Naive B cell (primary cell): ENCODE measurements around the gene DOHH. TPM values are rescaled to one million over a fixed set of nuclear protein-coding genes. Genes with fewer than 3 reads are reported as not detected.
"Not testable (repeated sequence)": the region's sequence is repeated elsewhere in the genome, so short reads cannot be mapped to it uniquely, and the experiment has no call there.

Experiments used
- ATAC-seq, 2 donors: fragments of 150-1000 bp; cut with Tn5 transposase; 2 replicates each; pipeline ENCODE4 v1.10.0; 2021; ENCODE audit warnings: low read depth in 2 of 2, mild to moderate bottlenecking in 2 of 2, moderate library complexity in 2 of 2
- DNase-seq: peaks from one replicate; pipeline ENCODE4 v3.0.0; 2022
- H3K27ac Mint-ChIP-seq, 6 donors: one replicate each; pipeline ENCODE4 v1.8.0; 2020 to 2022; ENCODE audit warnings: mild to moderate bottlenecking in 6 of 6, mixed read lengths in 6 of 6, moderate library complexity in 5 of 6, inconsistent platforms in 2 of 6
- H3K27me3 Mint-ChIP-seq, 3 donors: one replicate each; pipeline ENCODE4 v1.8.0; 2021 to 2022; ENCODE audit warnings: mixed read lengths in 3 of 3, mild to moderate bottlenecking in 1 of 3
- H3K36me3 Mint-ChIP-seq, 2 donors: one replicate each; pipeline ENCODE4 v1.8.0; 2020 to 2022; ENCODE audit warnings: mixed read lengths in 2 of 2, inconsistent platforms in 1 of 2, mild to moderate bottlenecking in 1 of 2
- H3K4me1 Mint-ChIP-seq, 3 donors: one replicate each; pipeline ENCODE4 v1.8.0; 2020 to 2022; ENCODE audit warnings: mixed read lengths in 3 of 3, inconsistent platforms in 1 of 3, mild to moderate bottlenecking in 1 of 3, moderate library complexity in 1 of 3
- H3K4me3 Mint-ChIP-seq, 8 donors: one replicate each; pipeline ENCODE4 v1.8.0; 2020 to 2022; ENCODE audit warnings: mild to moderate bottlenecking in 8 of 8, mixed read lengths in 8 of 8, moderate library complexity in 8 of 8, inconsistent platforms in 2 of 8
- H3K9me3 Mint-ChIP-seq, 7 donors: one replicate each; pipeline ENCODE4 v1.8.0; 2020 to 2022; ENCODE audit warnings: mixed read lengths in 7 of 7, mild to moderate bottlenecking in 5 of 7, inconsistent platforms in 2 of 7, moderate library complexity in 1 of 7
- polyA plus RNA-seq, 6 donors: library from polyadenylated mRNA; unstranded; fragments of 300-500 nt; fragmentation: Illumina TruSeq; gene quantifications; one replicate each; pipeline ENCODE4 v1.2.3, GENCODE V29; 2021; ENCODE audit warnings: low read depth in 6 of 6

DOHH gene
- polyA plus RNA-seq, 6 donors from 2014 or later: 6.6 to 11.5 (median 7.4) TPM

DNA sequence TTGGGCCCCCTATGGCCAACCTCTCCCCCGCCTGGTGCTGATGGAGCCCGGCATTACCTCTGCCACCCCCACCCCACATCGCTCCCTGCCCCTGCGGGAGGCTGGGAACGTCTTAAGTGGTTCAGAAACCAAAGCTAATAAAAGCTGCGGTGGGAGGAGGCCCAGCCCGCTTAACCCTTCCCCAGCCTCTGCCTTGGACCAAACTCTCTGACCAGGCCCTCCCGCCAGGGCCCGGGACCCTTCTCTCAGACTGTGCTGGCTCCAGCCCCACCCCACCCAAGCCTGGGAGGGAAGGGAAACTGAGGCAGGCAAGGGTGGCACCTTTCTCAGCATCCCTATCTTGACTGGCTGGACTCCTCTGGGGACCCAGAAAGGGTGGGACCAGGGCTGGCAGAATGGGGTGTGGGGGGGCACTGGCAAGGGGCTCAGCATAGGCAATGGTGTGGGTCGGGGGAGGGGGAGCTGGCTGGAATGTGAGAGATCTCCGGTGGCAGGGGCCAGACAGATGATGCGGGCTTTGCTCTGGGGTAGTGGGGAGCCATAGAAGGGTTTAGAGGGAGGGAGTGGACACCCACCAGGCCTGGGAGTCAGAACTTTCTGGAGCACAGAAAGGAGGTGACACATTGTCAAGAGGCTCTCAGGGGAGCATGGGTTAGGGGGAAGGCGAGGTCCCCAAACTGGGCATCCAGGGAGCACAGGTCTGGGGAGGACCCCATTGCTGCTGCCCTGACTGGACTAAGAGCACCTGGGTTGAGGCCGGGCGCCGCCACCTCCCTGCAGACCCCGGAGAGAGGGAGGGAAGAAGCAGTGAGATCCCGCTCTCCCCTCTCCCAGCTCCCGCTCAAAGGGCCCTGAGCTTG lies 42.0 kb downstream of the DOHH start:
- H3K4me3 Mint-ChIP-seq: no peak overlapping the region
- H3K36me3 Mint-ChIP-seq: peaks cover 0 to 8% of the 10 kb centered on the region in 2 donors
- peak overlapping the region in 1 of 6 donors; percentile 72 for H3K27ac Mint-ChIP-seq

DNA sequence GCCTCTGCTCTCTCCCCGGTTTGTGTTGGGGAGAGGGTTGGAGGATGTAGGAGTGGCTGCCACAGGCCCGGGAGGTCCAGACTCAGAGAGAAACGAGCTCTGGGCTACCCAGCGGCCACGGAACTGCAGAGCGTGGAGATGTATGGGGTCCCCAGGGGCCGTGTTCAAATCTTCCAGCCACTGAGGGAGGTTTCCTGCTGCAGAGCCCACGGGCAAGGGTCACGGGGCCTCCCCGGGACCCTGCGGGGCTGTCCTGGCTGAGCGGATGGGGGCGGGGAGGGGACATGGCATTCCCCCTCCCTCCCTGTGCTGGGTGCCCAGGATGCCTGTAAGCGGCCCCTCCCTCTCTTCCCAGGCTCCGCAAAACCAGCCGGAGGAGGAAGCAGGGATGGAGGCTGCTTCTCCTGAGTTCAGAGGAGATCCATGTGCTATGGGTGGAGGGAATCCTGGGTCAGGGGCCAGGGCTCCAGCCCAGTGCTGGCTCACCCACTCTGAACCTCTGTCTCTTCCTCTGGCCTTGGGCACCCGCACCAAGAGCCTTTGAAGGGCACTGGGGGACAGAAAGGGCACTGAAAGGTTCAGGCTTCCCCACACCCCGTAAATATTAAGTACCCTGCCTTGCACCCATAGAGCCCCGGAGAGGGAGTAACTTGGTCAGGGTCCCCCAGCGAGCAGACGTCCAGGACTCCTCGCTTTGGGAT lies 42.8 kb downstream of the DOHH start:
- H3K27ac Mint-ChIP-seq: no peak overlapping the region
- peaks cover 0 to 3% of the 10 kb centered on the region in 2 donors for H3K36me3 Mint-ChIP-seq
- no peaks in the 10 kb centered on the region for H3K4me1 Mint-ChIP-seq
- DNase-seq (no peak), ATAC-seq (no peak)
- no peaks in the 10 kb centered on the region for H3K9me3 Mint-ChIP-seq
- no peak overlapping the region for H3K4me3 Mint-ChIP-seq
- H3K27me3 Mint-ChIP-seq: no peaks in the 10 kb centered on the region

More for the DNA sequence above, 42.0 kb downstream of the DOHH start:
- no peak for DNase-seq
- no peak for ATAC-seq
- Mint-ChIP-seq H3K9me3 (no peaks in the 10 kb centered on the region), H3K4me1 (no peaks in the 10 kb centered on the region), H3K27me3 (no peaks in the 10 kb centered on the region)

DNA sequence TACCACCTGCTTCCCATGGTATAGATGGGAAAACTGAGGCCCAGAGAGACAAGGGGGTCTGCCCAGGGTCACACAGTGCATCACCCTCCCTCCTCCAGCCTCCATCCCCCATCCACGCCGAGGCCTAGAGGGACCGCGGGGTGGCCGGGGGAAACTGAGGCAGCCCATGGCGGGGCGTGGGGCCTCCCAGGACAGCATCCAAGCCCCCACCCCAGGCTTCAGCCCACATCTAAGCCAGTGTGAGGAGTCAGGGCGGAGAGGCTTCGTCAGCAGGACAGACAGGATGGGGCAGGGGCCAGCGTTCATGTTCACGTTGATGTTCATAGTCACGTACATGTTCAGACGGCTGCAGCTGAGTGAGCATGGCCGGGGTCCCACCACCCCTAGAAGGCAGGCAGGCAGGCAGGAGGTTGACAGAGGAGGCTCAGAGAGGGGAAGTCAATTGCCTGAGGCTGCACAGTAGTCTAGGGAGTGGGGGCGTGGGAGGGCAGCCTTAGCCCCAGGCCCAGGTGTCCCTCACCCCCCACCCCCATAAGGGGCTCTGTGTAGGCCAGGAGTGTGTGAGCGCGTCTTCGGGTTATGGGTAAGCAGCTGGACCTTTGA lies 43.4 kb downstream of the DOHH start:
- H3K27ac Mint-ChIP-seq: no peak overlapping the region
- no peaks in the 10 kb centered on the region for H3K9me3 Mint-ChIP-seq
- no peaks in the 10 kb centered on the region for H3K36me3 Mint-ChIP-seq
- H3K27me3 Mint-ChIP-seq: no peaks in the 10 kb centered on the region
- DNase-seq (no peak), ATAC-seq (no peak)
- H3K4me1 Mint-ChIP-seq: no peaks in the 10 kb centered on the region
- no peak overlapping the region for H3K4me3 Mint-ChIP-seq

DNA sequence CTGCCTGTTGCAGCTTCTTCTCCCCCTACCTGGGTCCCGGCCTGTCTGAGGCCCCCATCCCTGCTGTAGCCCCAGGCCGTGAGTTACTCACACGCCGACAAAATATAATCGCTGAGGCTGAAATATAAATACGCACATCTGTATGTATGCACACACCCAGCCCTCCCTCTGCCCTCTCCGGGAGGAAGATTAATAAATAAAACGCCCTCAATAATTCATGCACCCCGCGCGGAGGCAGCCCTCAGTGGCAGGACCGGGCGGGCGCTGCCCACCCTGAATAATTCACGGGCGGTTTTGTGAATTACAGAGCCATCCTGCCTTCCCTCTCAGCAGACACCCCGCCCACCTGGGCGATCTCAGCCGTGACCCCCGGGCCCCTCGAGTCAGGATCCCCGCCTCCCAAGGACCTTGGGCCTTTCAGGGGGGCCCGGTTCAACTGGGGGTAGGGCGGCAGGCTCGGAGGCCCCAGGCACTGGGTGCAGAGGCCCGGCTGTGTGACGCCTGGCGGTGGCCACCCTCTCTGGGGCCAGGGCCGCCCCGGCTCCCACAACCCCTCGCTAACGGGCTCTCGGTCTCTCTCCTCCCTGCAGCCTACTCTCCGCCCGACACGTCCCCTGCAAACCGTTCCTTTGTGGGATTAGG lies 44.4 kb downstream of the DOHH start:
- H3K36me3 Mint-ChIP-seq: peaks cover 0 to 3% of the 10 kb centered on the region in 2 donors
- no peak for DNase-seq
- no peaks in the 10 kb centered on the region for H3K9me3 Mint-ChIP-seq
- H3K27ac Mint-ChIP-seq: no peak overlapping the region
- no peaks in the 10 kb centered on the region for H3K27me3 Mint-ChIP-seq
- no peaks in the 10 kb centered on the region for H3K4me1 Mint-ChIP-seq
- ATAC-seq: no peak
- H3K4me3 Mint-ChIP-seq: no peak overlapping the region

DNA sequence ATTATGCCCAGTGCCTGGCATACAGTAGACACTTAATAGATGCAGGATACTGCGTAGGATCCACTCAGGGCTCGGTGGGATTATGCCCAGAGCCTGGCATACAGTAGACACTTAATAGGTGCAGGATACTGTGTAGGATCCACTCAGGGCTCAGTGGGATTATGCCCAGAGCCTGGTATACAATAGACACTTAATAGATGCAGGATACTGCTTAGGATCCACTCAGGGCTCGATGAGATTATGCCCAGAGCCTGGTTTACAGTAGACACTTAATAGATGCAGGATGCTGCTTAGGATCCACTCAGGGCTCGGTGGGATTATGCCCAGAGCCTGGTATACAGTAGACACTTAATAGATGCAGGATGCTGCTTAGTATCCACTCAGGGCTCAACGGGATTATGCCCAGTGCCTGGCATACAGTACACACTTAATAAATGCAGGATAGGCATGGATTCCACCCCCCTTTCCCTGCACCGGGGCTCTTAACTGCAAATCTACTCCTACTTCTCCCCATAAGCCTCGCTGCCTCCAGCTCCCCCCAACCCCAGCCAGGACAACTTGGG lies 45.0 kb downstream of the DOHH start:
- Mint-ChIP-seq H3K27me3 (no peaks in the 10 kb centered on the region), H3K4me1 (no peaks in the 10 kb centered on the region), H3K4me3 (no peak overlapping the region), H3K9me3 (no peaks in the 10 kb centered on the region), H3K36me3 (peaks cover 0 to 7% of the 10 kb centered on the region in 2 donors), H3K27ac (no peak overlapping the region)
- DNase-seq (no peak), ATAC-seq (no peak)

DNA sequence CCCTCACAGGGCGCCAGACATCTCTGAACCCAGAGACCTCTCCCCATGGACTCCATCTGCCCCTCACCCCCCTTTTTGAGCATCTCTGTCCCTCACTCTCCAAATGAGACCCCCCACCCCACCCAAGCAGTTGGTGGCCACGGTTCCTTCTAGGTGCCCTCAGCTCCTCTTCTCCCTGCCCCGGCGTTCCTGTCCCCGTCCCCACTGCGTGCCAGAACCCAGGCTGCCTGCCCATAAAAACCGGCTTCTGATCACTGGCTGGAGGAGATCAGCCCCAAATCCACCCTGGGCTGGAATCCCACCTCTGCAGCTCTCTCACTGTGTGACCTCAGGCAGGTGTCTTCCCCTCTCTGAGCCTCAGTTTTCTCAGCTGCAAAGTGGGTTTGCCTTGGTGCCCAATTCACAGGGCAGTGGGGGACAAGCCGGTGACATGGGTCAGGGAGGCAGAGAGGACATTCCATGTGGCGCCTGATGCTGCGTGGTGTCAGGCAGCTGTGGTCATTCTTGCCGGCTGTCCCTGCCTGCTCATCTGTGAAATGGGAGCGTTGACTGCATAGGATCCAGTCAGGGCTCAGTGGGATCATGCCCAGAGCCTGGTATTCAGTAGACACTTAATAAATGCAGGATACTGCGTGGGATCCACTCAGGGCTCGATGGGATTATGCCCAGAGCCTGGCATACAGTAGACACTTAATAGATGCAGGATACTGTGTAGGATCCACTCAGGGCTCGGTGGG lies 45.6 kb downstream of the DOHH start:
- H3K4me3 Mint-ChIP-seq: peak overlapping the region in 1 of 8 donors; percentile 60

DNA sequence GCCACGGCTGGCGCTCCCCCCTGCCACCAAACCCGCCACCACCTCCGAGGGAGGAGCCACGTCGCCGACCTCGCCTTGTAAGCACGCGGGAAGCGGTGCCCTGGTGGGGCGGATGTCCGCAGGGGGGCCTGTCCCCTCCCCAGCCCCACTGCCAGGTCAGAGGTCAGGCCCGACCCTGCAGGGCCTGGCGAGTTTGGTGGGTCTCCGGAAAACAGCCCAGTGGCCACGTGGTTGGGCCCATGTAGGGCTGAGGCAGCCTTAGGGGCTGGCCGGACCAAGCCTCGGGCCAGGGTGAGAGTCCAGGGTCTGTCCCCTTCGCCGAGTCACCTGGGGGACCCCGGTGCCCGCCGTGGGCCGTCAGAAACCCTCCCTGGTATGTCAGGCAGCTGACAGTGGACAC lies 46.6 kb downstream of the DOHH start:
- Mint-ChIP-seq H3K27me3 (no peaks in the 10 kb centered on the region), H3K27ac (no peak overlapping the region), H3K36me3 (peaks cover 0 to 7% of the 10 kb centered on the region in 2 donors), H3K9me3 (no peaks in the 10 kb centered on the region), H3K4me3 (no peak overlapping the region), H3K4me1 (no peaks in the 10 kb centered on the region)
- ATAC-seq: no peak
- DNase-seq: no peak

More for the DNA sequence above, 45.6 kb downstream of the DOHH start:
- no peaks in the 10 kb centered on the region for H3K9me3 Mint-ChIP-seq
- no peaks in the 10 kb centered on the region for H3K4me1 Mint-ChIP-seq
- H3K27me3 Mint-ChIP-seq: no peaks in the 10 kb centered on the region
- ATAC-seq (no peak), DNase-seq (no peak)
- H3K36me3 Mint-ChIP-seq: peaks cover 0 to 7% of the 10 kb centered on the region in 2 donors
- no peak overlapping the region for H3K27ac Mint-ChIP-seq

DNA sequence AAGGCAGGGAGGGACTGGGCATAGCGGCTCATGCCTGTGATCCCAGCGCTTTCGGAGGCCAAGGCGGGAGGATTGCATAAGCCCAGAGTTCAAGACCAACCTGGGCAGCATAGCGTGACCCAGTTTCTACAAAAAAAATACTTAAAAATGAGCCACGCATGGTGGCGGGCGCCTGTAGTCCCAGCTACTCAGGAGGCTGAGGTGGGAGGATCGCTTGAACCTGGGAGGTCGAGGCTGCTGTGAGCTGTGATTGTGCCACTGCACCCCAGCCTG lies 47.6 kb downstream of the DOHH start:
- H3K36me3 Mint-ChIP-seq, H3K4me1 Mint-ChIP-seq, H3K4me3 Mint-ChIP-seq, H3K9me3 Mint-ChIP-seq, H3K27me3 Mint-ChIP-seq, DNase-seq, ATAC-seq: not testable (repeated sequence)
- H3K27ac Mint-ChIP-seq: peak overlapping the region in 1 of 6 donors; percentile 26

DNA sequence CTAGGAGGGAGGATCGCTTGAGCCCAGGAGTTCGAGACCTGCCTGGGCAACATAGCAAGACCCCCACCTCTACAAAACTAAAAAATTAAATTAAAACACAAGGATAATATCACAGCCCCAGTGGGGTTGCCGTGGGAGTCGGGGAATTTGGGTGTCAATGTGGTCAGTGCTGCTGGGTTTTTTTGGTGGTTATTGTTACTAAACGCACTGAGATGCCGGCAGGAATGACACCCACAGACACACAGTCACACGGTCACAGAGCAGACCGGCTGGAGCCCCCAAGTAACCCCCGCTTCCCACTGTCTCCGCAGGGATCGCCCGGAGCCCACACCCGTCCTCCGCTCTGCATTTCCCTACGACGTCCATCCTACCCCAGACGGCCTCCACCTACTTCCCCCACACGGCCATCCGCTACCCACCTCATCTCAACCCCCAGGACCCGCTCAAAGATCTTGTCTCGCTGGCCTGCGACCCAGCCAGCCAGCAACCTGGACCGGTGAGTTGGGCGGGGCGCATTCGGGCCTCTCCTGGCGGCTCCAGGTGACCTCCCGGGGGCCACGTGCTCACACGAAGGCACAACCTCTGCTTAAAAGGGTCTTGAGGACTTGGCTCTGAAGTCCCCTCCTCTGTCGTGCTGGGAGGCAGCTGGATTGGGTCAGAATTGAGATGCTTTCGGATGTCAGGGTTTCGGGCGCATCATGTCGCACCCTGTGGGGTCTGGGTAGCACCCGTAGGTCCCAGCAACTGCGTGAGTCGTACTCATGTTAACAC lies 48.1 kb downstream of the DOHH start:
- H3K4me1 Mint-ChIP-seq: no peaks in the 10 kb centered on the region
- peak overlapping the region in 1 of 6 donors; percentile 26 for H3K27ac Mint-ChIP-seq
- H3K36me3 Mint-ChIP-seq: peaks cover 0 to 7% of the 10 kb centered on the region in 2 donors
- no peaks in the 10 kb centered on the region for H3K9me3 Mint-ChIP-seq
- no peak for ATAC-seq
- no peak overlapping the region for H3K4me3 Mint-ChIP-seq
- no peaks in the 10 kb centered on the region for H3K27me3 Mint-ChIP-seq
- no peak for DNase-seq

DNA sequence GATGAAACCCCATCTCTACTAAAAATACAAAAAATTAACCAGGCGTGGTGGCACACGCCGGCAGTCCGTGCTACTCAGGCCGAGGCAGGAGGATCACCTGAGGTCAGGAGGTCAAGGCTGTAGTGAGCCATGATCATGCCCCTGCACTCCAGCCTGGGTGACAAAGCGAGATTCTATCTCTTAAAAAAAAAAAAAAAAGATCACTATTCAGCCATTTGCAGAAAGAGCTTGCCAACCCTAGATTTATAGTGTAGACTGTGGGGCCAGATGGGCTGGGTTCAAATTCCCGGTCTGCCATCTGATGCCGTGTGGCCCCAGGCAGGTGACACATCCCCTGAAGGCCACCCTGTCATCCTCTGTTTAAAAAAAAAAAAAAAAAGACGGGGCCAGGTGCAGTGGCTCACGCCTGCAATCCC lies 49.0 kb downstream of the DOHH start:
- Mint-ChIP-seq H3K9me3 (no peaks in the 10 kb centered on the region), H3K27ac (peak overlapping the region in 1 of 6 donors; percentile 37), H3K4me3 (no peak overlapping the region), H3K27me3 (no peaks in the 10 kb centered on the region), H3K4me1 (no peaks in the 10 kb centered on the region), H3K36me3 (peaks cover 0 to 7% of the 10 kb centered on the region in 2 donors)
- DNase-seq (no peak), ATAC-seq (no peak)

DNA sequence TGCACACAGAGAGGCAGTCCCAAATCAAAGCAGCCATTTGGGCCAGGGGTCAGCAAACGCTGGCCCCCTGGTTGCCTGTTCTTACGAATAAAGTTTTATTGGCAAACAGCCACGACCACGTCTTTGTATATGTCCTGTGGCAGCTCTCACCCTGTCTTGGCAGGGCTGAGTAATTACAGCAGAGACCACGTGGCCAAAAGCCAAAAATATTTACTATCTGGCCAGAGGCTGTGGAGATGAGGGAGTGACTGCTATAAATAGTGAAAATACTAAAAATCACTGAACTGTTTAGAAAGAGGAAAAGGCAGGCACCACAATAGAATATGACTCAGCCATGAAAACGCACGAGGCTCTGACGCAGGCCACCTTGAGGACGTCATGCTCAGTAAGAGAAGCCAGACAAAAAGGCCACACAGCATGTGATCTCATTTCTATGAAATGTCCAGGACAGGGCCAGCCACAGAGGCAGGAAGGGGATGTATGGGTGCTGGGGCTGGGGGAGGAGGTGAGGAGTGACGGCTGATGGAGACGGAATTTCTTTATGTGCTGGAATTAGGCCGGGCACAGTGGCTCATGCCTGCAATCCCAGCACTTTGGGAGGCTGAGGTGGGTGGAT lies 49.6 kb downstream of the DOHH start:
- no peaks in the 10 kb centered on the region for H3K9me3 Mint-ChIP-seq
- H3K4me3 Mint-ChIP-seq: no peak overlapping the region
- DNase-seq (no peak), ATAC-seq (no peak)
- no peaks in the 10 kb centered on the region for H3K4me1 Mint-ChIP-seq
- no peak overlapping the region for H3K27ac Mint-ChIP-seq
- peaks cover 0 to 7% of the 10 kb centered on the region in 2 donors for H3K36me3 Mint-ChIP-seq
- no peaks in the 10 kb centered on the region for H3K27me3 Mint-ChIP-seq
